ENCODE measurements around the gene RAI1.

The RAI1 gene

GRCh38 chr17:17740615-17741348, 59.5 kb downstream of the RAI1 start:
- CTCF ChIA-PET, result interaction anchor here (0.9 to 1.0 kb wide), 3 partner anchors 59 to 71 kb away, joined by 3 to 4 read pairs (median 3); no protein-coding TSS in a partner anchor
- H3K4me3 Mint-ChIP-seq, result peak overlapping the region; percentile 58
- peaks cover 2% of the 10 kb centered on the region for H3K36me3 Mint-ChIP-seq
- no peaks in the 10 kb centered on the region for H3K9me3 Mint-ChIP-seq
- H3K27me3 Mint-ChIP-seq, result peaks cover 9% of the 10 kb centered on the region
- DNase-seq, result peak; percentile 69
- peaks cover 29% of the 10 kb centered on the region for H3K4me1 Mint-ChIP-seq
- H3K27ac Mint-ChIP-seq, result peak overlapping the region; percentile 59

- no peak overlapping the region for H3K4me3 Mint-ChIP-seq
Observed at GRCh38 chr17:17741349-17742023, 60.2 kb downstream of the RAI1 start.

GRCh38 chr17:17742133-17742621, 60.9 kb downstream of the RAI1 start:
- Mint-ChIP-seq H3K4me3 (no peak overlapping the region), H3K9me3 (no peaks in the 10 kb centered on the region), H3K27ac (no peak overlapping the region), H3K4me1 (peaks cover 22% of the 10 kb centered on the region), H3K27me3 (peaks cover 6% of the 10 kb centered on the region), H3K36me3 (no peaks in the 10 kb centered on the region)
- CTCF ChIA-PET, result interaction anchor here (1.0 kb wide), 1 partner anchor 70 kb away, joined by 3 read pairs; no protein-coding TSS in a partner anchor
- no peak for DNase-seq

More at GRCh38 chr17:17741349-17742023, 60.2 kb downstream of the RAI1 start:
- no peaks in the 10 kb centered on the region for H3K9me3 Mint-ChIP-seq
- peaks cover under 1% of the 10 kb centered on the region for H3K36me3 Mint-ChIP-seq
- no peak overlapping the region for H3K27ac Mint-ChIP-seq
- no peak for DNase-seq
- CTCF ChIA-PET, result interaction anchor here (0.9 to 1.0 kb wide), 2 partner anchors 61 to 70 kb away, joined by 3 to 4 read pairs; no protein-coding TSS in a partner anchor
- H3K27me3 Mint-ChIP-seq, result peaks cover 6% of the 10 kb centered on the region
- H3K4me1 Mint-ChIP-seq, result peaks cover 27% of the 10 kb centered on the region

- H3K9me3 Mint-ChIP-seq, result no peaks in the 10 kb centered on the region
- CTCF ChIA-PET, result no interaction called here
- no peak for DNase-seq
- no peak overlapping the region for H3K4me3 Mint-ChIP-seq
- H3K27ac Mint-ChIP-seq, result no peak overlapping the region
- no peaks in the 10 kb centered on the region for H3K36me3 Mint-ChIP-seq
- peaks cover 6% of the 10 kb centered on the region for H3K27me3 Mint-ChIP-seq
- peaks cover 22% of the 10 kb centered on the region for H3K4me1 Mint-ChIP-seq
Observed at GRCh38 chr17:17742688-17743390, 61.6 kb downstream of the RAI1 start.

GRCh38 chr17:17743391-17744112, 62.3 kb downstream of the RAI1 start:
- no peak for DNase-seq
- Mint-ChIP-seq H3K27ac (no peak overlapping the region), H3K4me1 (peaks cover 24% of the 10 kb centered on the region), H3K27me3 (peaks cover 6% of the 10 kb centered on the region), H3K4me3 (no peak overlapping the region), H3K36me3 (no peaks in the 10 kb centered on the region), H3K9me3 (no peaks in the 10 kb centered on the region)
- CTCF ChIA-PET, result no interaction called here

- Mint-ChIP-seq H3K4me1 (peaks cover 24% of the 10 kb centered on the region), H3K27ac (no peak overlapping the region), H3K9me3 (no peaks in the 10 kb centered on the region), H3K36me3 (no peaks in the 10 kb centered on the region), H3K27me3 (peaks cover 6% of the 10 kb centered on the region), H3K4me3 (no peak overlapping the region)
- CTCF ChIA-PET, result no interaction called here
- DNase-seq, result no peak
Observed at GRCh38 chr17:17744116-17744515, 62.9 kb downstream of the RAI1 start.

GRCh38 chr17:17745476-17746455, 64.5 kb downstream of the RAI1 start:
- H3K27me3 Mint-ChIP-seq, result peaks cover 6% of the 10 kb centered on the region
- H3K4me3 Mint-ChIP-seq, result no peak overlapping the region
- peaks cover under 1% of the 10 kb centered on the region for H3K36me3 Mint-ChIP-seq
- H3K9me3 Mint-ChIP-seq, result no peaks in the 10 kb centered on the region
- no peak for DNase-seq
- CTCF ChIA-PET, result no interaction called here
- H3K4me1 Mint-ChIP-seq, result peaks cover 32% of the 10 kb centered on the region
- no peak overlapping the region for H3K27ac Mint-ChIP-seq

GRCh38 chr17:17748179-17748578, 66.9 kb downstream of the RAI1 start:
- CTCF ChIA-PET, result interaction anchor here (1.9 kb wide), 1 partner anchor 69 kb away, joined by 4 read pairs; no protein-coding TSS in a partner anchor

GRCh38 chr17:17748604-17749003, 67.3 kb downstream of the RAI1 start:
- CTCF ChIA-PET, result interaction anchor here (1.0 to 1.9 kb wide), 2 partner anchors 9 to 69 kb away, joined by 3 to 4 read pairs; no protein-coding TSS in a partner anchor
- no peak overlapping the region for H3K4me3 Mint-ChIP-seq
- H3K4me1 Mint-ChIP-seq, result peaks cover 48% of the 10 kb centered on the region
- peak overlapping the region; percentile 5 for H3K27ac Mint-ChIP-seq
- H3K36me3 Mint-ChIP-seq, result peaks cover 3% of the 10 kb centered on the region
- H3K27me3 Mint-ChIP-seq, result no peaks in the 10 kb centered on the region
- DNase-seq, result no peak
- H3K9me3 Mint-ChIP-seq, result no peaks in the 10 kb centered on the region

More at GRCh38 chr17:17748179-17748578, 66.9 kb downstream of the RAI1 start:
- DNase-seq, result no peak
- peaks cover 43% of the 10 kb centered on the region for H3K4me1 Mint-ChIP-seq
- H3K9me3 Mint-ChIP-seq, result no peaks in the 10 kb centered on the region
- no peaks in the 10 kb centered on the region for H3K27me3 Mint-ChIP-seq
- no peak overlapping the region for H3K4me3 Mint-ChIP-seq
- peaks cover 3% of the 10 kb centered on the region for H3K36me3 Mint-ChIP-seq
- no peak overlapping the region for H3K27ac Mint-ChIP-seq

GRCh38 chr17:17749025-17749772, 67.9 kb downstream of the RAI1 start:
- Mint-ChIP-seq H3K4me1 (peaks cover 53% of the 10 kb centered on the region), H3K27ac (peak overlapping the region; percentile 81), H3K27me3 (no peaks in the 10 kb centered on the region), H3K4me3 (no peak overlapping the region), H3K36me3 (peaks cover 3% of the 10 kb centered on the region), H3K9me3 (no peaks in the 10 kb centered on the region)
- CTCF ChIA-PET, result interaction anchor here (1.0 to 1.9 kb wide), 4 partner anchors 10 to 114 kb away, joined by 3 to 4 read pairs (median 3); no protein-coding TSS in a partner anchor
- DNase-seq, result no peak

GRCh38 chr17:17749921-17750320, 68.7 kb downstream of the RAI1 start:
- no peaks in the 10 kb centered on the region for H3K27me3 Mint-ChIP-seq
- peak overlapping the region; percentile 29 for H3K4me3 Mint-ChIP-seq
- DNase-seq, result peak; percentile 74
- CTCF ChIA-PET, result interaction anchor here (1.0 to 1.7 kb wide), 3 partner anchors 36 to 113 kb away, joined by 3 to 4 read pairs (median 3); no protein-coding TSS in a partner anchor
- peak overlapping the region; percentile 81 for H3K27ac Mint-ChIP-seq
- H3K9me3 Mint-ChIP-seq, result no peaks in the 10 kb centered on the region
- H3K4me1 Mint-ChIP-seq, result peaks cover 60% of the 10 kb centered on the region
- H3K36me3 Mint-ChIP-seq, result peaks cover 3% of the 10 kb centered on the region

GRCh38 chr17:17750881-17751280, 69.6 kb downstream of the RAI1 start:
- peaks cover 69% of the 10 kb centered on the region for H3K4me1 Mint-ChIP-seq
- H3K4me3 Mint-ChIP-seq, result peak overlapping the region; percentile 89
- H3K9me3 Mint-ChIP-seq, result no peaks in the 10 kb centered on the region
- DNase-seq, result peak; percentile 71
- peaks cover 3% of the 10 kb centered on the region for H3K36me3 Mint-ChIP-seq
- H3K27ac Mint-ChIP-seq, result peak overlapping the region; percentile 98
- H3K27me3 Mint-ChIP-seq, result no peaks in the 10 kb centered on the region
- CTCF ChIA-PET, result interaction anchor here (0.8 to 1.7 kb wide), 5 partner anchors 10 to 110 kb away, joined by 3 to 4 read pairs (median 3); no protein-coding TSS in a partner anchor

Data from activated naive CD4-positive, alpha-beta T cell treated with anti-CD3 and anti-CD28 coated beads, Interleukin-2, amount 10 ng/mL, durations not matched to agents 7 days and 5 days (primary cell).